ENCODE data around the gene CACNA2D2. TPM values are rescaled to one million over a fixed set of nuclear protein-coding genes. Genes with fewer than 3 reads are reported as not detected.
A peak's percentile ranks its signal among the peaks of the same experiment; 100 is the strongest.

Gene CACNA2D2
- total RNA-seq, 1 donor from 2014 or later: not detected

- no peak for TF ChIP-seq CTCF (IDR thresholded peaks at IDR 0.05; ENCODE audit: insufficient read depth, low read length, severe bottlenecking)
- no peaks in the 10 kb centered on the region for H3K36me3 ChIP-seq (ENCODE audit: control insufficient read depth, insufficient read depth, low read length)
- no peaks in the 10 kb centered on the region for H3K27me3 ChIP-seq (ENCODE audit: control insufficient read depth, insufficient read depth, low read length)
- FAIRE-seq (no peak), DNase-seq (ENCODE audit: low read depth) (no peak)
- H3K4me3 ChIP-seq (ENCODE audit: low read depth, low read length): peak overlapping the region; percentile 44
These were observed 163.3 kb downstream of the CACNA2D2 start for GRCh38 chr3:50340147-50340447.

GRCh38 chr3:50339485-50340146 lies 163.8 kb downstream of the CACNA2D2 start:
- TF ChIP-seq CTCF (IDR thresholded peaks at IDR 0.05; ENCODE audit: insufficient read depth, low read length, severe bottlenecking): no peak
- Histone ChIP-seq H3K4me3 (ENCODE audit: low read depth, low read length) (peak overlapping the region; percentile 44), H3K27me3 (ENCODE audit: control insufficient read depth, insufficient read depth, low read length) (no peaks in the 10 kb centered on the region), H3K36me3 (ENCODE audit: control insufficient read depth, insufficient read depth, low read length) (no peaks in the 10 kb centered on the region)
- no peak for FAIRE-seq
- no peak for DNase-seq (ENCODE audit: low read depth)

- Histone ChIP-seq H3K36me3 (ENCODE audit: control insufficient read depth, insufficient read depth, low read length) (no peaks in the 10 kb centered on the region), H3K4me3 (ENCODE audit: low read depth, low read length) (no peak overlapping the region), H3K27me3 (ENCODE audit: control insufficient read depth, insufficient read depth, low read length) (no peaks in the 10 kb centered on the region)
- TF ChIP-seq CTCF (IDR thresholded peaks at IDR 0.05; ENCODE audit: insufficient read depth, low read length, severe bottlenecking): no peak
- FAIRE-seq (peak; percentile 36), DNase-seq (ENCODE audit: low read depth) (no peak)
These were observed 164.5 kb downstream of the CACNA2D2 start for GRCh38 chr3:50338965-50339364.

GRCh38 chr3:50337175-50337861 lies 166.1 kb downstream of the CACNA2D2 start:
- Histone ChIP-seq H3K36me3 (ENCODE audit: control insufficient read depth, insufficient read depth, low read length) (no peaks in the 10 kb centered on the region), H3K4me3 (ENCODE audit: low read depth, low read length) (peak overlapping the region; percentile 90), H3K27me3 (ENCODE audit: control insufficient read depth, insufficient read depth, low read length) (no peaks in the 10 kb centered on the region)
- DNase-seq (ENCODE audit: low read depth) (peak; percentile 96), FAIRE-seq (no peak)
- TF ChIP-seq CTCF (IDR thresholded peaks at IDR 0.05; ENCODE audit: insufficient read depth, low read length, severe bottlenecking): no peak

GRCh38 chr3:50336452-50337174 lies 166.8 kb downstream of the CACNA2D2 start:
- H3K4me3 ChIP-seq (ENCODE audit: low read depth, low read length): peak overlapping the region; percentile 90
- peak; percentile 53 for DNase-seq (ENCODE audit: low read depth)
- H3K27me3 ChIP-seq (ENCODE audit: control insufficient read depth, insufficient read depth, low read length): no peaks in the 10 kb centered on the region
- peaks cover 1% of the 10 kb centered on the region for H3K36me3 ChIP-seq (ENCODE audit: control insufficient read depth, insufficient read depth, low read length)
- TF ChIP-seq CTCF (IDR thresholded peaks at IDR 0.05; ENCODE audit: insufficient read depth, low read length, severe bottlenecking): no peak
- FAIRE-seq: no peak
